ENCODE results near the gene LARP4.
"Not testable (repeated sequence)": the region's sequence is repeated elsewhere in the genome, so short reads cannot be mapped to it uniquely, and the experiment has no call there.

DNA sequence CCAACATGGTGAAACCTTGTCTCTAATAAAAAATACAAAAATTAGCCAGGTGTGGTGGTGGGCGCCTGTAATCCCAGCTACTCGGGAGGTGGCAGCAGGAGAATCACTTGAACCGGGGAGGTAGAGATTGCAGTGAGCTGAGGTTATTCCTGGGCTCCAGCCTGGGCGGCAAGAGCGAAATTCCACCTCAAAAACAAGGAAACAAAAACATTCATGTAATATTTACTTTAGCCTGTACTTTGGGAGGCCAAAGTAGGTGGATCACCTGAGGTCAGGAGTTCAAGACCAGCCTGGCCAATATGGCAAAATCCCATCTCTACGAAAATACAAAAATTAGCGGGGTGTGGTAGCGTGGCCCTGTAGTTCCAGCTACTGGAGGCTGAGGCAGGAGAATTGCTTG is 31.0 kb downstream of the LARP4 start:
- TF ChIP-seq, protein P1, sequence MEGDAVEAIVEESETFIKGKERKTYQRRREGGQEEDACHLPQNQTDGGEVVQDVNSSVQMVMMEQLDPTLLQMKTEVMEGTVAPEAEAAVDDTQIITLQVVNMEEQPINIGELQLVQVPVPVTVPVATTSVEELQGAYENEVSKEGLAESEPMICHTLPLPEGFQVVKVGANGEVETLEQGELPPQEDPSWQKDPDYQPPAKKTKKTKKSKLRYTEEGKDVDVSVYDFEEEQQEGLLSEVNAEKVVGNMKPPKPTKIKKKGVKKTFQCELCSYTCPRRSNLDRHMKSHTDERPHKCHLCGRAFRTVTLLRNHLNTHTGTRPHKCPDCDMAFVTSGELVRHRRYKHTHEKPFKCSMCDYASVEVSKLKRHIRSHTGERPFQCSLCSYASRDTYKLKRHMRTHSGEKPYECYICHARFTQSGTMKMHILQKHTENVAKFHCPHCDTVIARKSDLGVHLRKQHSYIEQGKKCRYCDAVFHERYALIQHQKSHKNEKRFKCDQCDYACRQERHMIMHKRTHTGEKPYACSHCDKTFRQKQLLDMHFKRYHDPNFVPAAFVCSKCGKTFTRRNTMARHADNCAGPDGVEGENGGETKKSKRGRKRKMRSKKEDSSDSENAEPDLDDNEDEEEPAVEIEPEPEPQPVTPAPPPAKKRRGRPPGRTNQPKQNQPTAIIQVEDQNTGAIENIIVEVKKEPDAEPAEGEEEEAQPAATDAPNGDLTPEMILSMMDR (IDR thresholded peaks at IDR 0.05; ENCODE audit: insufficient read depth, low read depth, low read length), result not testable (repeated sequence)
- TF ChIP-seq EZH2 (IDR thresholded peaks at IDR 0.05; ENCODE audit: insufficient read depth, low read length), result not testable (repeated sequence)

Data from astrocyte (in vitro differentiated cells and primary cell).